Psoas muscle (tissue), 8 donors: Measurements from ENCODE around the gene RAB12. TPM values are rescaled to one million over a fixed set of nuclear protein-coding genes. Genes with fewer than 3 reads are reported as not detected.

Source experiments
- ATAC-seq, 4 donors: fragments of 200-7000 bp; cut with Tn5 transposase; one replicate each; pipeline ENCODE4 v1.9.1; 2020; ENCODE audit warnings: moderate library complexity in 3 of 4, mild to moderate bottlenecking in 2 of 4
- DNase-seq, 2 donors: peaks; one replicate each; pipeline ENCODE4 v3.0.0-alpha.2; 2020
- H3K27ac ChIP-seq: fragments of 200-600 bp; one replicate; pipeline ENCODE4 v1.8.0; 2022
- H3K27me3 ChIP-seq, 3 donors: fragments of 200-600 bp in 1 of 3; one replicate each; pipeline versions ENCODE4 v1.6.1 to v1.8.0; 2013 to 2022; ENCODE audit warnings: low read length in 2 of 3, mild to moderate bottlenecking in 2 of 3, moderate library complexity in 1 of 3; ENCODE audit not compliant: insufficient read depth in 3 of 3
- H3K36me3 ChIP-seq, 2 donors: fragments of 200-600 bp in 1 of 2; one replicate each; pipeline versions ENCODE4 v1.6.1 to v1.8.0; 2013 to 2022; ENCODE audit warnings: low read depth in 1 of 2, mild to moderate bottlenecking in 1 of 2, moderate library complexity in 1 of 2; ENCODE audit not compliant: insufficient read depth in 1 of 2
- H3K4me1 ChIP-seq: fragments of 200-600 bp; one replicate; pipeline ENCODE4 v1.8.0; 2022
- H3K4me3 ChIP-seq: fragments of 200-600 bp; one replicate; pipeline ENCODE4 v1.8.0; 2022; ENCODE audit warnings: mild to moderate bottlenecking
- H3K9me3 ChIP-seq: fragments of 200-600 bp; one replicate; pipeline ENCODE4 v1.8.0; 2022
- CTCF ChIP-seq: fragments of 200-600 bp; IDR thresholded peaks from one replicate; pipeline ENCODE4 v1.8.0; 2022; ENCODE audit warnings: antibody characterized with exemption
- WGBS, 3 donors: extraction: QIAGEN DNeasy Blood & Tissue Kit; methylation state at CpG; one replicate each; pipeline versions ENCODE4 v1.1.6 to v1.1.7; 2013; 5-methylcytosine and 5-hydroxymethylcytosine counted together
- intact Hi-C, 2 donors: fragments of 100-400 bp; cut with DNase I; formaldehyde crosslinking; loops; one replicate each; pipeline versions ENCODE4 v1.11.0 to v1.14.2; 2022
- polyA plus RNA-seq, 3 donors: library from polyadenylated mRNA; stranded (reverse); fragments of 200-250 nt; gene quantifications; one replicate each; pipeline ENCODE4 v1.2.3, GENCODE V29; 2013
- total RNA-seq, 4 donors: library from RNA; stranded (reverse); fragmentation: NEBNext Ultra II Directional in 2 of 4; extraction: Animal tissue kit (Norgen Biotek cat#: 25700) in 2 of 4; gene quantifications; one replicate each; pipeline versions ENCODE4 v1.2.1 to v1.2.4, GENCODE V29; 2021 to 2023
- donor health status: healthy with polysubstance abuse.
- donor health status: DM: no; HTN: no; CAD: no; lungs with moderate emphysema.
- donor health status: Bipolar disorder and iron deficiency.
- donor health status: healthy.
- donor health status: DM: yes; HTN: yes; CAD: no.
- donor health status: DM: no; HTN: no; CAD: no.
- donor health status: DM: no; HTN: no; CAD: no.
- donor health status: DM: yes; HTN: yes; CAD: no.

Gene RAB12
- total and polyA plus RNA-seq, 7 donors = 49.0 to 239 (median 111) TPM

GRCh38 chr18:8603663-8604520 is 5.3 kb upstream of the RAB12 start:
- intact Hi-C loops = no loop called here
- H3K4me1 ChIP-seq = peaks cover 9% of the 10 kb centered on the region
- TF ChIP-seq CTCF = no peak
- H3K9me3 ChIP-seq = no peaks in the 10 kb centered on the region
- ATAC-seq = no peak
- H3K27ac ChIP-seq = no peak overlapping the region
- 49 to 61% (median 58%) methylated on average over 14 of the region's 14 CpGs for WGBS, 3 donors
- H3K4me3 ChIP-seq = no peak overlapping the region
- DNase-seq = no peak
- H3K27me3 ChIP-seq = no peaks in the 10 kb centered on the region
- H3K36me3 ChIP-seq = no peaks in the 10 kb centered on the region

DNA sequence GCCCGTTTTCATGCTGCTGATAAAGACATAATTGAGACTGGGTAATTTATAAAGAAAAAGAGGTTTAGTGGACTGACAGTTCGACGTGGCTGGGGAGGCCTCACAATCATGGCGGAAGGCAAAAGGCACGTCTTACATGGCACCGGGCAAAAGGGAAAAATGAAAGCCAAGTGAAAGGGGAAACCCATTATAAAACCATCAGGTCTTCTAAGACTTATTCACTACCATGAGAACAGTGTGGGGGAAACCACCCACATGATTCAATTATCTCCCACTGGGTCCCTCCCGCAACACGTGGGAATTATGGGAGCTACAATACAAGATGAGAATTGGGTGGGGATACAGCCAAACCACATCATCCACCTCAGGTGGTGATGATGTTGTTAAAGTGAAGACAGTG is 3.3 kb upstream of the RAB12 start:
- intact Hi-C loops = no loop called here
- no peaks in the 10 kb centered on the region for H3K27me3 ChIP-seq
- H3K27ac ChIP-seq = no peak overlapping the region
- ATAC-seq (no peak), DNase-seq (no peak)
- no peak overlapping the region for H3K4me3 ChIP-seq
- no peaks in the 10 kb centered on the region for H3K9me3 ChIP-seq
- TF ChIP-seq CTCF = no peak
- H3K4me1 ChIP-seq = peaks cover 9% of the 10 kb centered on the region
- no peaks in the 10 kb centered on the region for H3K36me3 ChIP-seq
- 91 to 93% (median 92%) methylated on average over 8 of the region's 8 CpGs for WGBS, 3 donors

- intact Hi-C loops = no loop called here
- no peaks in the 10 kb centered on the region for H3K27me3 ChIP-seq
- H3K36me3 ChIP-seq = peaks cover 0 to 4% of the 10 kb centered on the region in 2 donors
- ATAC-seq = peak; percentile 70 to 83 (median 78)
- 32 to 48% (median 36%) methylated on average over 18 of the region's 18 CpGs for WGBS, 3 donors
- H3K4me3 ChIP-seq = peak overlapping the region; percentile 95
- H3K4me1 ChIP-seq = peaks cover 29% of the 10 kb centered on the region
- H3K9me3 ChIP-seq = no peaks in the 10 kb centered on the region
- no peak for TF ChIP-seq CTCF
- DNase-seq = no peak
- peak overlapping the region; percentile 94 for H3K27ac ChIP-seq
Observed at GRCh38 chr18:8607776-8608742, 1.2 kb upstream of the RAB12 start.

DNA sequence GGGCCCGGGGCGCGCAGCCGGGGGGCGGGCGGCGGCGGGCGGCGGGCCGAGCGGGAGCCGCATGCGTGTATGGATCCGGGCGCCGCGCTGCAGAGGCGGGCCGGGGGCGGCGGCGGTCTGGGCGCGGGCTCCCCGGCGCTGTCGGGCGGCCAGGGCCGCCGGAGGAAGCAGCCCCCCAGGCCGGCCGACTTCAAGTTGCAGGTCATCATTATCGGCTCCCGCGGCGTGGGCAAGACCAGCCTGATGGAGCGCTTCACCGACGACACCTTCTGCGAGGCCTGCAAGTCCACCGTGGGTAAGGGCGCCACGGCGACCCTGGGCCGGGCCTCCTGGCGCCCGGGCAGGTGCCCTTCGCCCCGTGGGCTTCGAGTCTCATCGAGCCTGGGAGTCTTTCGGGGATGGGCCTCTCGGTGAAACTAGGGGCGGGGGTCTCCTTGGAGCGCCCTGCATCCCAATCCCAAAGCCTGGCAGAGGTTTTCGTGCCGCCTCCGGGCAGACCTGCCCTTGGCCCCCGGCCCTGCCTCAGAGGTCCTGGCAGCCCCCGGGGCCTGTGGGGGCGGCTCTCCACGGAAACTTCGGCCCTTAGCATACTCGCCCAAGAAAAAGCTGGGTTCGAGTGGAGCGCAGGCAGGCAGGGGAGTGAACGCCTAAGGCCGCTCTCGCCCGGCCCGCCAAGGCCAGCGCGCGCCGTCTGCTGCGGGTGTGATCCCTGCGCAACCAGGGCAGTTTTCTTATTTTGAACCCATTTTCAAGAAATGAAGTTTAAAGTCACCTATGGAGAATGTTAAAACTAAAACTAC is 622 bp downstream of the RAB12 start:
- DNase-seq (peak; percentile 28 to 68), ATAC-seq (peak; percentile 1 to 9 (median 4))
- 0 to 1% (median 0%) methylated on average over 52 to 78 of the region's 78 CpGs for WGBS, 3 donors
- no peaks in the 10 kb centered on the region for H3K27me3 ChIP-seq
- H3K27ac ChIP-seq = peak overlapping the region; percentile 94
- H3K4me3 ChIP-seq = peak overlapping the region; percentile 95
- no peaks in the 10 kb centered on the region for H3K9me3 ChIP-seq
- intact Hi-C loops = no loop called here
- no peak for TF ChIP-seq CTCF
- peaks cover 46% of the 10 kb centered on the region for H3K4me1 ChIP-seq
- peaks cover 0 to 4% of the 10 kb centered on the region in 2 donors for H3K36me3 ChIP-seq
